HCT116 (cell line): ENCODE data around the gene PTPRR. TPM values are rescaled to one million over a fixed set of nuclear protein-coding genes. Genes with fewer than 3 reads are reported as not detected.

Experiments used
- ATAC-seq: fragments of 200-7000 bp; cut with Tn5 transposase; 2 replicates; pipeline ENCODE4 v1.9.1; 2020; ENCODE audit warnings: mild to moderate bottlenecking, moderate library complexity
- BruUV-seq: library from RNA; stranded (reverse); fragments of 400-500 nt; replicated peaks from 2 replicates; lab custom pipeline; 2021; lab: Mats Ljungman, UMichigan
- CTCF ChIA-PET: fragments of 300-600 bp; sonication (Branson Sonifier 250); formaldehyde crosslinking; loops from one replicate; lab custom pipeline; 2021; ENCODE audit warnings: antibody characterized with exemption; lab: Charles Lee
- POLR2A ChIA-PET: fragments of 300-600, 350-600 bp; sonication (Branson Sonifier 250); formaldehyde crosslinking; loops from one replicate; lab custom pipeline; 2021; ENCODE audit warnings: antibody characterized with exemption; lab: Charles Lee
- RAD21 ChIA-PET, 2 experiments: fragments of 300-600 bp; sonication (Branson Sonifier 250); formaldehyde crosslinking; loops; one replicate each; lab custom pipeline; 2023; ENCODE audit warnings: low total read pairs in 2 of 2; ENCODE audit not compliant: uncharacterized antibody in 2 of 2, unreplicated experiment in 2 of 2, low non-redundant PET in 1 of 2; lab: Charles Lee
- DNase-seq: peaks from one replicate; pipeline ENCODE4 v3.0.0-alpha.2; 2010; ENCODE audit warnings: low read depth, low spot score
- H2AFZ ChIP-seq: fragments of 200-600 bp; shearing (Covaris generic), sonication (generic); 2 replicates; pipeline ENCODE4 v1.6.1; 2017; ENCODE audit warnings: low read depth, mixed run types, mixed read lengths, antibody characterized with exemption, low read length; ENCODE audit not compliant: poor library complexity, severe bottlenecking
- H3K27ac ChIP-seq: 2 replicates; pipeline ENCODE4 v1.5.1; 2012; ENCODE audit warnings: low read depth, low read length
- H3K27me3 ChIP-seq: fragments of 200-600 bp; sonication (generic); 2 replicates; pipeline ENCODE4 v1.6.1; 2016; ENCODE audit warnings: mixed run types, low read length, mixed read lengths; ENCODE audit not compliant: insufficient read depth
- H3K36me3 ChIP-seq, 2 experiments: fragments of 200-500 bp in 1 of 2; fragments of 200-600 bp in 1 of 2; sonication (Bioruptor generic) in 1 of 2; sonication (generic) in 1 of 2; 2 replicates each; pipeline versions ENCODE4 v1.5.1 to v1.6.1; 2014 to 2016; ENCODE audit warnings: low read length in 2 of 2, inconsistent platforms in 1 of 2, mixed read lengths in 1 of 2, mixed run types in 1 of 2; ENCODE audit not compliant: insufficient read depth in 2 of 2, control insufficient read depth in 1 of 2
- H3K4me1 ChIP-seq, 2 experiments: fragments of 200-600 bp in 1 of 2; sonication (generic) in 1 of 2; 2 replicates each; pipeline versions ENCODE4 v1.5.1 to v1.6.1; 2012 to 2017; ENCODE audit warnings: low read length in 2 of 2, inconsistent platforms in 1 of 2, mild to moderate bottlenecking in 1 of 2, mixed read lengths in 1 of 2, mixed run types in 1 of 2, moderate library complexity in 1 of 2; ENCODE audit not compliant: insufficient read depth in 2 of 2, control insufficient read depth in 1 of 2
- H3K4me2 ChIP-seq: fragments of 200-600 bp; sonication (generic); 2 replicates; pipeline ENCODE4 v1.6.1; 2017; ENCODE audit warnings: mixed run types, low read length, mixed read lengths
- H3K4me3 ChIP-seq, 2 experiments: fragments of 200-600 bp in 1 of 2; sonication (generic) in 1 of 2; replicated peaks in 1 of 2; 2 replicates each; pipeline ENCODE4 v1.5.1; 2011 to 2016; ENCODE audit warnings: low read length in 2 of 2, control low read depth in 1 of 2, low read depth in 1 of 2, mild to moderate bottlenecking in 1 of 2, mixed read lengths in 1 of 2, mixed run types in 1 of 2
- H3K79me2 ChIP-seq: fragments of 200-600 bp; sonication (generic); 2 replicates; pipeline ENCODE4 v1.6.1; 2017; ENCODE audit warnings: mild to moderate bottlenecking, mixed run types, low read length, moderate library complexity, mixed read lengths; ENCODE audit not compliant: insufficient read depth
- H3K9ac ChIP-seq: fragments of 200-600 bp; sonication (generic); 2 replicates; pipeline ENCODE4 v1.6.1; 2016; ENCODE audit warnings: low read length, mixed read lengths
- H3K9me2 ChIP-seq: fragments of 200-600 bp; sonication (generic), shearing (Covaris generic); 2 replicates; pipeline ENCODE4 v1.6.1; 2017; ENCODE audit warnings: mixed run types, mild to moderate bottlenecking, moderate library complexity; ENCODE audit not compliant: insufficient read depth
- H3K9me3 ChIP-seq, 2 experiments: fragments of 200-500 bp in 1 of 2; fragments of 200-600 bp in 1 of 2; sonication (Bioruptor generic) in 1 of 2; sonication (generic) in 1 of 2; 2 replicates each; pipeline ENCODE4 v1.6.1; 2014 to 2017; ENCODE audit warnings: low read length in 2 of 2, mixed read lengths in 2 of 2, inconsistent platforms in 1 of 2, low read depth in 1 of 2, mild to moderate bottlenecking in 1 of 2, mixed run types in 1 of 2, moderate library complexity in 1 of 2; ENCODE audit not compliant: control insufficient read depth in 1 of 2, insufficient read depth in 1 of 2
- H4K20me1 ChIP-seq: fragments of 200-600 bp; sonication (generic), shearing (Covaris generic); 2 replicates; pipeline ENCODE4 v1.6.1; 2017; ENCODE audit warnings: mixed run types, mild to moderate bottlenecking, moderate library complexity; ENCODE audit not compliant: insufficient read depth
- CTCF ChIP-seq, 3 experiments: fragments of 200-600 bp in 1 of 3; sonication (generic) in 1 of 3; IDR thresholded peaks in 2 of 3; conservative IDR thresholded peaks in 1 of 3; 2 replicates each; pipeline ENCODE4 v1.5.1; 2012 to 2017; ENCODE audit warnings: low read depth in 2 of 3, low read length in 2 of 3, antibody characterized with exemption in 1 of 3, borderline replicate concordance in 1 of 3, control low read depth in 1 of 3, mild to moderate bottlenecking in 1 of 3, mixed read lengths in 1 of 3, mixed run types in 1 of 3, moderate library complexity in 1 of 3; ENCODE audit not compliant: insufficient read depth in 1 of 3
- EGR1 ChIP-seq: IDR thresholded peaks from 2 replicates; pipeline ENCODE4 v1.6.1; 2012; ENCODE audit warnings: low read depth
- EZH2 ChIP-seq: fragments of 200-600 bp; sonication (generic); IDR thresholded peaks from 2 replicates; pipeline ENCODE4 v1.6.1; 2017; ENCODE audit warnings: antibody characterized with exemption, mixed run types
- EZH2phosphoT487 ChIP-seq: fragments of 200-600 bp; IDR thresholded peaks from 2 replicates; pipeline ENCODE4 v1.6.1; 2018; ENCODE audit warnings: antibody characterized with exemption, borderline replicate concordance
- SIN3A ChIP-seq: IDR thresholded peaks from 2 replicates; pipeline ENCODE4 v1.6.1; 2012; ENCODE audit warnings: low read depth
- ZBTB33 ChIP-seq: IDR thresholded peaks from 2 replicates; pipeline ENCODE4 v1.6.1; 2011; ENCODE audit warnings: mild to moderate bottlenecking, low read length, moderate library complexity; ENCODE audit not compliant: insufficient replicate concordance; ENCODE audit errors: extremely low read depth
- intact Hi-C: fragments of 100-400 bp; cut with micrococcal nuclease; formaldehyde crosslinking; loops from 2 replicates; pipeline ENCODE4 v1.10.0; 2022
- total RNA-seq: library from RNA; stranded (reverse); gene quantifications from one replicate; pipeline ENCODE4 v1.2.1, GENCODE V29; 2021; ENCODE audit not compliant: unreplicated experiment

PTPRR gene
- total RNA-seq, 1 experiment from 2014 or later: 0.27 TPM

- no peaks in the 10 kb centered on the region for H3K79me2 ChIP-seq
- POLR2A ChIA-PET: no interaction called here
- CTCF ChIA-PET: no interaction called here
Measured at GRCh38 chr12:70609203-70609602, 311.3 kb downstream of the PTPRR start.

GRCh38 chr12:70608184-70608583, 312.4 kb downstream of the PTPRR start:
- H3K4me3 ChIP-seq: no peak overlapping the region
- no peak overlapping the region for H3K9ac ChIP-seq
- H3K9me3 ChIP-seq: no peaks in the 10 kb centered on the region
- RAD21 ChIA-PET: no interaction called here
- intact Hi-C loops: no loop called here
- ATAC-seq (no peak), DNase-seq (no peak)
- H4K20me1 ChIP-seq: no peaks in the 10 kb centered on the region
- no peaks in the 10 kb centered on the region for H3K9me2 ChIP-seq
- H3K36me3 ChIP-seq: no peaks in the 10 kb centered on the region
- no peak overlapping the region for H3K27ac ChIP-seq
- H3K4me1 ChIP-seq: peaks cover 0 to 6% of the 10 kb centered on the region in 2 experiments; a peak in 2 of 4 replicates
- H3K4me2 ChIP-seq: no peak overlapping the region
- POLR2A ChIA-PET: no interaction called here
- no TSS peak for BruUV-seq
- CTCF ChIA-PET: no interaction called here
- no peak overlapping the region for H2AFZ ChIP-seq
- no peaks in the 10 kb centered on the region for H3K79me2 ChIP-seq
- TF ChIP-seq ZBTB33: no peak
- TF ChIP-seq EZH2phosphoT487: no peak
- no peak for TF ChIP-seq SIN3A
- TF ChIP-seq CTCF (IDR thresholded peaks at IDR 0.05 in 2 of 3, conservative IDR thresholded peaks at IDR 0.05 in 1 of 3; ENCODE audit: borderline replicate concordance in 1 of 3, insufficient read depth in 1 of 3, low read depth in 2 of 3, low read length in 2 of 3): no peak
- TF ChIP-seq EZH2: no peak
- 0 out of 2 replicates have a peak, but pooled peaks cover 3% of the 10 kb centered on the region for H3K27me3 ChIP-seq

More at GRCh38 chr12:70609203-70609602, 311.3 kb downstream of the PTPRR start:
- ATAC-seq (no peak), DNase-seq (no peak)
- peaks cover 0 to 6% of the 10 kb centered on the region in 2 experiments; a peak in 2 of 4 replicates for H3K4me1 ChIP-seq
- H3K4me3 ChIP-seq: no peak overlapping the region
- no peak overlapping the region for H2AFZ ChIP-seq
- BruUV-seq: no TSS peak
- H4K20me1 ChIP-seq: no peaks in the 10 kb centered on the region
- H3K9me2 ChIP-seq: no peaks in the 10 kb centered on the region
- H3K27me3 ChIP-seq: 0 out of 2 replicates have a peak, but pooled peaks cover 3% of the 10 kb centered on the region
- intact Hi-C loops: no loop called here
- TF ChIP-seq EGR1: no peak
- no peak overlapping the region for H3K4me2 ChIP-seq
- no peaks in the 10 kb centered on the region for H3K36me3 ChIP-seq
- RAD21 ChIA-PET: no interaction called here
- no peaks in the 10 kb centered on the region for H3K9me3 ChIP-seq
- H3K27ac ChIP-seq: no peak overlapping the region
- no peak overlapping the region for H3K9ac ChIP-seq
